GM23338 (cell line): ENCODE measurements around the gene AP1S1.

Experiments used
- CTCF ChIP-seq, 2 experiments: fragments of 200-600 bp in 1 of 2; sonication (generic) in 1 of 2; conservative IDR thresholded peaks; 2 replicates each; pipeline versions ENCODE4 v1.5.1 to v1.6.1; 2016 to 2017; ENCODE audit warnings: antibody characterized with exemption in 2 of 2, low read depth in 2 of 2, mild to moderate bottlenecking in 2 of 2, moderate library complexity in 1 of 2
- ETS1 ChIP-seq: IDR thresholded peaks from 2 replicates; pipeline ENCODE4 v1.6.1; 2016; ENCODE audit warnings: antibody characterized with exemption
- EZH2phosphoT487 ChIP-seq: fragments of 200-600 bp; sonication (generic); IDR thresholded peaks from one replicate; pipeline ENCODE4 v1.8.1; 2018; ENCODE audit warnings: antibody characterized with exemption; ENCODE audit not compliant: unreplicated experiment
- JUNB ChIP-seq: IDR thresholded peaks from one replicate; pipeline ENCODE4 v1.6.1; 2016; ENCODE audit warnings: antibody characterized with exemption; ENCODE audit not compliant: unreplicated experiment
- POLR2AphosphoS5 ChIP-seq: IDR thresholded peaks from 2 replicates; pipeline ENCODE4 v1.6.1; 2016; ENCODE audit warnings: antibody characterized with exemption, low read depth
- TF ChIP-seq, protein P1 (sequence below): IDR thresholded peaks from one replicate; pipeline ENCODE4 v1.6.1; 2018; ENCODE audit warnings: antibody characterized with exemption; ENCODE audit not compliant: unreplicated experiment

GRCh38 chr7:101169110-101169837 is 15.0 kb downstream of the AP1S1 start:
- TF ChIP-seq CTCF (conservative IDR thresholded peaks at IDR 0.05; ENCODE audit: low read depth in 2 of 2) (no peak), POLR2AphosphoS5 (no peak), EZH2phosphoT487 (no peak), ETS1 (no peak), JUNB (no peak)
- TF ChIP-seq, protein P1, sequence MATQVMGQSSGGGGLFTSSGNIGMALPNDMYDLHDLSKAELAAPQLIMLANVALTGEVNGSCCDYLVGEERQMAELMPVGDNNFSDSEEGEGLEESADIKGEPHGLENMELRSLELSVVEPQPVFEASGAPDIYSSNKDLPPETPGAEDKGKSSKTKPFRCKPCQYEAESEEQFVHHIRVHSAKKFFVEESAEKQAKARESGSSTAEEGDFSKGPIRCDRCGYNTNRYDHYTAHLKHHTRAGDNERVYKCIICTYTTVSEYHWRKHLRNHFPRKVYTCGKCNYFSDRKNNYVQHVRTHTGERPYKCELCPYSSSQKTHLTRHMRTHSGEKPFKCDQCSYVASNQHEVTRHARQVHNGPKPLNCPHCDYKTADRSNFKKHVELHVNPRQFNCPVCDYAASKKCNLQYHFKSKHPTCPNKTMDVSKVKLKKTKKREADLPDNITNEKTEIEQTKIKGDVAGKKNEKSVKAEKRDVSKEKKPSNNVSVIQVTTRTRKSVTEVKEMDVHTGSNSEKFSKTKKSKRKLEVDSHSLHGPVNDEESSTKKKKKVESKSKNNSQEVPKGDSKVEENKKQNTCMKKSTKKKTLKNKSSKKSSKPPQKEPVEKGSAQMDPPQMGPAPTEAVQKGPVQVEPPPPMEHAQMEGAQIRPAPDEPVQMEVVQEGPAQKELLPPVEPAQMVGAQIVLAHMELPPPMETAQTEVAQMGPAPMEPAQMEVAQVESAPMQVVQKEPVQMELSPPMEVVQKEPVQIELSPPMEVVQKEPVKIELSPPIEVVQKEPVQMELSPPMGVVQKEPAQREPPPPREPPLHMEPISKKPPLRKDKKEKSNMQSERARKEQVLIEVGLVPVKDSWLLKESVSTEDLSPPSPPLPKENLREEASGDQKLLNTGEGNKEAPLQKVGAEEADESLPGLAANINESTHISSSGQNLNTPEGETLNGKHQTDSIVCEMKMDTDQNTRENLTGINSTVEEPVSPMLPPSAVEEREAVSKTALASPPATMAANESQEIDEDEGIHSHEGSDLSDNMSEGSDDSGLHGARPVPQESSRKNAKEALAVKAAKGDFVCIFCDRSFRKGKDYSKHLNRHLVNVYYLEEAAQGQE = no peak
